HL-60 (cell line): ENCODE measurements around the gene RAB8A.
"Not testable (repeated sequence)": the region's sequence is repeated elsewhere in the genome, so short reads cannot be mapped to it uniquely, and the experiment has no call there.

ENCODE experiments used
- DNase-seq, 2 experiments: peaks; one replicate each; pipeline ENCODE4 v3.0.0-alpha.2; 2010 to 2020; ENCODE audit warnings: low read depth in 1 of 2, low spot score in 1 of 2
- H3K27ac ChIP-seq: fragments of 250-450 bp; sonication (Bioruptor Pico); replicated peaks from 2 replicates; pipeline ENCODE4 v1.5.1; 2020; ENCODE audit warnings: mild to moderate bottlenecking, moderate library complexity
- H3K27me3 ChIP-seq: fragments of 250-450 bp; sonication (Bioruptor Pico); 2 replicates; pipeline ENCODE4 v1.5.1; 2021; ENCODE audit warnings: mild to moderate bottlenecking, moderate library complexity; ENCODE audit not compliant: insufficient read depth, poor library complexity, severe bottlenecking
- H3K4me3 ChIP-seq: replicated peaks from 2 replicates; pipeline ENCODE4 v1.5.1; 2011; ENCODE audit warnings: mild to moderate bottlenecking, control low read depth, low read length; ENCODE audit not compliant: insufficient read depth
- GABPA ChIP-seq: IDR thresholded peaks from 2 replicates; pipeline ENCODE4 v1.6.1; 2012; ENCODE audit warnings: low read depth
- POLR2AphosphoS5 ChIP-seq: IDR thresholded peaks from 2 replicates; pipeline ENCODE4 v1.6.1; 2012; ENCODE audit warnings: low read depth
- SPI1 ChIP-seq: IDR thresholded peaks from 2 replicates; pipeline ENCODE4 v1.6.1; 2012; ENCODE audit warnings: low read depth, mild to moderate bottlenecking, borderline replicate concordance
- TF ChIP-seq, protein P1 (sequence below): IDR thresholded peaks from 2 replicates; pipeline ENCODE4 v1.6.1; 2012; ENCODE audit warnings: low read depth; ENCODE audit not compliant: insufficient replicate concordance
- TF ChIP-seq, protein P2 (sequence below): IDR thresholded peaks from one replicate; pipeline ENCODE4 v1.5.1; 2011; ENCODE audit warnings: low read length, control low read depth, inconsistent platforms; ENCODE audit not compliant: insufficient read depth

The RAB8A gene

GRCh38 chr19:16118489-16119033 lies 6.9 kb downstream of the RAB8A start:
- Histone ChIP-seq H3K27ac (peak overlapping the region; percentile 81), H3K4me3 (no peak overlapping the region), H3K27me3 (no peaks in the 10 kb centered on the region)
- TF ChIP-seq SPI1 (peak; percentile 99), POLR2AphosphoS5 (peak; percentile 37; the same call in 1 of the 2 replicates)
- TF ChIP-seq, protein P1, sequence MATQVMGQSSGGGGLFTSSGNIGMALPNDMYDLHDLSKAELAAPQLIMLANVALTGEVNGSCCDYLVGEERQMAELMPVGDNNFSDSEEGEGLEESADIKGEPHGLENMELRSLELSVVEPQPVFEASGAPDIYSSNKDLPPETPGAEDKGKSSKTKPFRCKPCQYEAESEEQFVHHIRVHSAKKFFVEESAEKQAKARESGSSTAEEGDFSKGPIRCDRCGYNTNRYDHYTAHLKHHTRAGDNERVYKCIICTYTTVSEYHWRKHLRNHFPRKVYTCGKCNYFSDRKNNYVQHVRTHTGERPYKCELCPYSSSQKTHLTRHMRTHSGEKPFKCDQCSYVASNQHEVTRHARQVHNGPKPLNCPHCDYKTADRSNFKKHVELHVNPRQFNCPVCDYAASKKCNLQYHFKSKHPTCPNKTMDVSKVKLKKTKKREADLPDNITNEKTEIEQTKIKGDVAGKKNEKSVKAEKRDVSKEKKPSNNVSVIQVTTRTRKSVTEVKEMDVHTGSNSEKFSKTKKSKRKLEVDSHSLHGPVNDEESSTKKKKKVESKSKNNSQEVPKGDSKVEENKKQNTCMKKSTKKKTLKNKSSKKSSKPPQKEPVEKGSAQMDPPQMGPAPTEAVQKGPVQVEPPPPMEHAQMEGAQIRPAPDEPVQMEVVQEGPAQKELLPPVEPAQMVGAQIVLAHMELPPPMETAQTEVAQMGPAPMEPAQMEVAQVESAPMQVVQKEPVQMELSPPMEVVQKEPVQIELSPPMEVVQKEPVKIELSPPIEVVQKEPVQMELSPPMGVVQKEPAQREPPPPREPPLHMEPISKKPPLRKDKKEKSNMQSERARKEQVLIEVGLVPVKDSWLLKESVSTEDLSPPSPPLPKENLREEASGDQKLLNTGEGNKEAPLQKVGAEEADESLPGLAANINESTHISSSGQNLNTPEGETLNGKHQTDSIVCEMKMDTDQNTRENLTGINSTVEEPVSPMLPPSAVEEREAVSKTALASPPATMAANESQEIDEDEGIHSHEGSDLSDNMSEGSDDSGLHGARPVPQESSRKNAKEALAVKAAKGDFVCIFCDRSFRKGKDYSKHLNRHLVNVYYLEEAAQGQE = no peak
- DNase-seq = peak; percentile 65 to 95

- H3K27ac ChIP-seq = peak overlapping the region; percentile 81
- not testable (repeated sequence) for H3K27me3 ChIP-seq, H3K4me3 ChIP-seq
- DNase-seq = peak in 1 of 2 experiments; percentile 69
Measured at GRCh38 chr19:16119075-16119857, 7.6 kb downstream of the RAB8A start.

GRCh38 chr19:16121141-16121540 lies 9.5 kb downstream of the RAB8A start:
- Histone ChIP-seq H3K27ac (no peak overlapping the region), H3K27me3 (no peaks in the 10 kb centered on the region), H3K4me3 (no peak overlapping the region)
- TF ChIP-seq POLR2AphosphoS5 (no peak), SPI1 (no peak), GABPA (no peak)
- TF ChIP-seq, protein P2, sequence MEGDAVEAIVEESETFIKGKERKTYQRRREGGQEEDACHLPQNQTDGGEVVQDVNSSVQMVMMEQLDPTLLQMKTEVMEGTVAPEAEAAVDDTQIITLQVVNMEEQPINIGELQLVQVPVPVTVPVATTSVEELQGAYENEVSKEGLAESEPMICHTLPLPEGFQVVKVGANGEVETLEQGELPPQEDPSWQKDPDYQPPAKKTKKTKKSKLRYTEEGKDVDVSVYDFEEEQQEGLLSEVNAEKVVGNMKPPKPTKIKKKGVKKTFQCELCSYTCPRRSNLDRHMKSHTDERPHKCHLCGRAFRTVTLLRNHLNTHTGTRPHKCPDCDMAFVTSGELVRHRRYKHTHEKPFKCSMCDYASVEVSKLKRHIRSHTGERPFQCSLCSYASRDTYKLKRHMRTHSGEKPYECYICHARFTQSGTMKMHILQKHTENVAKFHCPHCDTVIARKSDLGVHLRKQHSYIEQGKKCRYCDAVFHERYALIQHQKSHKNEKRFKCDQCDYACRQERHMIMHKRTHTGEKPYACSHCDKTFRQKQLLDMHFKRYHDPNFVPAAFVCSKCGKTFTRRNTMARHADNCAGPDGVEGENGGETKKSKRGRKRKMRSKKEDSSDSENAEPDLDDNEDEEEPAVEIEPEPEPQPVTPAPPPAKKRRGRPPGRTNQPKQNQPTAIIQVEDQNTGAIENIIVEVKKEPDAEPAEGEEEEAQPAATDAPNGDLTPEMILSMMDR = no peak
- TF ChIP-seq, protein P1 = no peak
- DNase-seq = no peak

GRCh38 chr19:16121967-16122366 lies 10.3 kb downstream of the RAB8A start:
- Histone ChIP-seq H3K27me3 (no peaks in the 10 kb centered on the region), H3K4me3 (no peak overlapping the region), H3K27ac (no peak overlapping the region)
- DNase-seq = no peak
- TF ChIP-seq, protein P2 = no peak
- TF ChIP-seq GABPA = no peak
- no peak for TF ChIP-seq SPI1
- TF ChIP-seq POLR2AphosphoS5 = no peak
- TF ChIP-seq, protein P1 = no peak
